Breast epithelium (tissue), 3 donors: ENCODE data around the gene DTNA.

ENCODE experiments used
- CTCF ChIP-seq, 3 donors: fragments of 450-650 bp; IDR thresholded peaks; one replicate each; pipeline ENCODE4 v1.5.1; 2016 to 2017; ENCODE audit warnings: antibody characterized with exemption in 3 of 3, mild to moderate bottlenecking in 3 of 3, moderate library complexity in 3 of 3
- POLR2A ChIP-seq: fragments of 450-650 bp; IDR thresholded peaks from one replicate; pipeline ENCODE4 v1.6.1; 2016; ENCODE audit warnings: antibody characterized with exemption, mild to moderate bottlenecking, moderate library complexity
- POLR2AphosphoS5 ChIP-seq, 3 donors: sonication (generic); formaldehyde crosslinking; IDR thresholded peaks; one replicate each; pipeline ENCODE4 v1.6.1; 2017; ENCODE audit warnings: antibody characterized with exemption in 3 of 3

GRCh38 chr18:34676816-34677574 lies 33.1 kb upstream of the DTNA start:
- no peak for TF ChIP-seq POLR2AphosphoS5 (IDR thresholded peaks at IDR 0.05)
- TF ChIP-seq CTCF (IDR thresholded peaks at IDR 0.05) = no peak
- no peak for TF ChIP-seq POLR2A
